GM19438 (cell line): ENCODE data around the gene SETD4.
A peak's percentile ranks its signal among the peaks of the same experiment; 100 is the strongest.
"Not testable (repeated sequence)": the region's sequence is repeated elsewhere in the genome, so short reads cannot be mapped to it uniquely, and the experiment has no call there.

Experiments
- ATAC-seq: cut with Tn5 transposase; IDR thresholded peaks from one replicate; pipeline ENCODE4 v1.9.1; 2021; ENCODE audit warnings: low read depth; ENCODE audit not compliant: unreplicated experiment

Gene SETD4

GRCh38 chr21:36079671-36080070 is 19.3 kb upstream of the SETD4 start:
- no peak for ATAC-seq

- ATAC-seq: no peak
Observed at GRCh38 chr21:36079010-36079649, 18.8 kb upstream of the SETD4 start.

DNA sequence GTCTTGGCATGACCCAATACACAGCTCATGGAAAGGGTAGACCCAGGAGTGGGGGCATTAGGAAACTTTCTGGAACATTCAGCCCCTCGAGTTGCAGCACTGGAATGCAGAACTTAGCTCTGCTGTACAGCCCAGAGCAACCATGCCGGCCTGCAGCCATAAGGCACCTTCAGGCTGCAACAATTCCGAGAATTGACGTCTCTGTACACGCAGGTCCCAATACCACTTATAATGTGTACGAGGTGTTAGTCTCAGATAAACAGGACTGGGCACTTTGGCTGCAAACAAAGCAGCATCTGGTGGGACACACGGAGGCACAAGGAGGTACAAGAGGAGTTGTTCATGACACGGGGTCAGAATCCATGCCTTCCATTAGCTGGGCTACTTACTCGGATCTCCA is 17.4 kb upstream of the SETD4 start:
- no peak for ATAC-seq

DNA sequence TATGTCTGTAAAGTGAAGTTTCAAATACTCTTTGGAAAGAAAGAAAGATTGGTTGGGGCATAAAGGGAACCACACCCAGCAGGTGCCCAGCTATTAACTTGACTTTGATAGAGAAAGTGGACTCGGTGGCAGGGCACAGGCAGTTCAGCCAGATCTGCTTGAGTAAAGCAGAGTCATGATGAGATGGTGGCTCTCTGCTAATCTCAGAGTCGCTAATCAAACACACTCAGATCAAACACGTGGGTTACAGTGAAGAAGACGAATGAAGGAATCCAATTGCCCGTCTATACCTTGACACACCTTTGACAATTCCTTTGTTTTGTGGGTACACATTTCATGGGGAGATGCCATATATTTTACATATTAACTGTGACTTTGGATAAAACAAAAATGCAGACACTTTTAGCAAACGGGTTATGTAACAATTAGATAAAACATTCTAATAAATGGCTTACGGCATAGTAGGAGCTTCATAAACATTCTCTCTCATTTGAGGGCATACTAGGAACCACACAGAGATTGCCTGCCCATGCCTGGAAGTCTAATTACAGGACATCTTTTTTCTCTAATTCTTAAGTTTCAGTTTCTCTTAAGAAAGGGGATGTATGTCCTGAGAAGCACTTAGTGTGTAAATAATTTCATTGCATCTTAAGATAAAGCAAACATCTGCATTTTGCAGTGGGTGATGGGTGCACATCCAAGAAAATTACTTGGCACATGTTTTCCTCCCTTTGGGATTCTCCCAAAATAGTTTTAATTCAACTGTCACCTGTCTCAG is 16.7 kb upstream of the SETD4 start:
- ATAC-seq: no peak

- ATAC-seq: no peak
Observed at GRCh38 chr21:36075953-36076352, 15.6 kb upstream of the SETD4 start.

- ATAC-seq: no peak
Observed at GRCh38 chr21:36075171-36075570, 14.8 kb upstream of the SETD4 start.

- ATAC-seq: not testable (repeated sequence)
Observed at GRCh38 chr21:36073911-36074310, 13.6 kb upstream of the SETD4 start.

DNA sequence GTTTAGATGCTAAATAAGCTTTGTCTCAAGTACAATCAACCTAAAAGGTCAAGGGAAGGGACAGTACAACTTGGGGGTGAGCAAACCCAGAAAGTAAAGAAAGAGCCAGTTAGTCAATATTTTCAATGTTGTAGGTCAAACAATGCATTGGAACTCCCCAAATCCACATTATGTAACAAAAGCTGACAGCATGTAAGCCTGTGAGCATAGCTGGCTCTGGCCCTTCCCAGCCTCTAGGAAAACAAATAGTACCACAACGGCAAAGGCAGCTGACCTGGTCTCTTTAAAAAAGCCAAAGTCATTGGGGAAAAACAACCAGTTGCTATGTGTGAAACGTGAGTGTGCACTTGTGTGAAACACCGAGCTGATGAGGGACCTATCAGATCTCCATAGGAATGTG is 12.9 kb upstream of the SETD4 start:
- ATAC-seq: no peak

GRCh38 chr21:36072453-36073162 is 12.3 kb upstream of the SETD4 start:
- no peak for ATAC-seq

DNA sequence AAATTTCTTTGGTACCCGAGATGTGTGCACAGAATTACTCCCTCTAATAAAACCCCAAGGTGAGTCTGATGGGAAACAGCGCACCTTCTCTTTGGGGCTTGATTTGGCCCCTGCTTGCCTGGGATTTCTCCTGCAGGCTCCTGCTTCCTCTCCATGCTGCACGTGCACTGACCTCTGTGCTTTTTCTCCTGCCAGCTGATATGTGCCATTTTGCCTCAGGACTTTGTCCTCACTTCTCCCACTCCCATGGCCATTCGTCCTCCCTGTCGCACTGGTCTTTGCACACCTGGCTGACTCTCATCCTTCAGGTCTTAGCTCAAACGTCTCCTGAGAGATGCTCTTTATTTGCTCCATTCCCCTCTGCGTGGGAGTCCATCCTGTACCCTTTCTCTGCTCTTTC is 10.7 kb upstream of the SETD4 start:
- ATAC-seq: no peak

GRCh38 chr21:36069713-36070583 is 9.6 kb upstream of the SETD4 start, which contains the start of gene CBR1:
TSS of gene CBR1 (plus strand) at chr21:36070024. CDS start at chr21:36070116, 92 bp downstream.
- ATAC-seq: peak; percentile 96

DNA sequence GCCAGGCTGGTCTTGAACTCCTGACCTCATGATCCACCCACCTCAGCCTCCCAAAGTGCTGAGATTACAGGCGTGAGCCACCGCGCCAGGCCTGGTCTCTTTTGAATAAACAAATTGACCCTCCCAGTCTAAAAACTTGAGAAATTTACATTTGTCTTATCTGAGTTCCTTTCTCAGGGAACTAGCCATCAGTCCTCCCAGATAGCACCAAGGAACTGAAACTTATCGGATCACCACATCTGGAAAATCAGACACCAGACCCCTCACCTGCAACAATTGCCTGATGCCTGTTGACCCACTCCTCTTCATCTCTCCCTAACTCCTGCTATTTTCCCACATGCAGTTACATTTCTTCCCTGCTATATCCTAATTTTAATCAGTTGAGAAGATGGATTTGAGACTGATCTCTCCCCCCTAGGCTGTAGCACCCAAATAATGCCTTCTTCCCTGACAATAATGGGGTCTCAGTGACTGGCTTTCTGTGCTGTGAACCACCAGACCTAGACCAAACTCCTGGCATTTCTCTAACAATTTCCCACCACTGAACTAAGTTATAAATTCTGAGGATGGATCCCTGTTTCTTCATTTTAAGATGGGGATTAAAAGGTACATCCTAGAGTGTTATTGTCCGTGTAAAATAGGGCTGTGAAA is 8.5 kb upstream of the SETD4 start:
- ATAC-seq: no peak

DNA sequence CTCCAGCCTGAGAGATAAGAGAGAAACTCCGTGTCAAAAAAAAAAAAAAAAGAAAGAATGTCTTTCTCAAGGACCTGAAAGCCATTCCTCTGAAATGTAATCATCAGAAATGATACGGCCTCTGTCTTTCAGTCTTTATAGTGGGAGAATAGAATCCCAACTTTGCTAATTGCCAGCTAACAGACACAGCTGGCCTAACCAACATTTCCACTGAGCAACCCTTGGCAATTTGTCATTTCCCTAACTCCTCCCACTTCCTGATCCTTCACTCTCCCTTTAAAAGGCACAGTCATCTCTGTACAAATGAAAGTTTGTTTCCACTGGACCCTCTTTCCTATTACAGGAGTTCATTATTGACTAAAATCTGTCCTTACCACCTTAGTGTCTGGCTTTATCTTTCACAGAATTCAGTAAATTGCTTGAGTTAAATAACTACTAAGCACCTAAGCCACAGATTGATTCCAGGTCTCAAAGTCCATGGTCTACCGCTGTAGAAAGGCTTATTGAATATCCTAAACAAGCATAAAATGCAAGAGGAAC is 5.2 kb upstream of the SETD4 start:
- ATAC-seq: no peak

GRCh38 chr21:36064085-36064460 is 3.7 kb upstream of the SETD4 start:
- no peak for ATAC-seq

- no peak for ATAC-seq
Observed at GRCh38 chr21:36063375-36064084, 3.2 kb upstream of the SETD4 start.

GRCh38 chr21:36061445-36061844 is 1.1 kb upstream of the SETD4 start:
- ATAC-seq: no peak

GRCh38 chr21:36059823-36060158 is 535 bp downstream of the SETD4 start:
- ATAC-seq: peak; percentile 38

DNA sequence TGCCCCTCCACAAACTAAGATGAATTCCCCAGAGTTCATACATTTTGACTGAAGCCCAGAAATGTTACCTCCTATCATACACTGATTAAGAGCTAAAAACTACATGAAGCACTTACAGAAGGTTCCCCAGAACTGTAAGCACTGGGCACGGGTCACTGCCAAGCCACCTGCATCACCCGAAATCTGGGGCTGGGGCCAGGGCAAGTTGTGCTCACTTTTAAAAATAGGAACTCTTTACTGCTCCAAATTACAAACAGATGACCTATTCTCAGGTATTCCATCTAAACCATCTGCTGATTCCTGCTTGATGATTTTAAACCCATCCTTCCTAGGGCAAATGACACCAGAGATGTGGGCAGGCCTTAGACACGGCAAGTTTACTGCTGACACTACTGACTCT is 4.8 kb downstream of the SETD4 start:
- no peak for ATAC-seq

- no peak for ATAC-seq
Observed at GRCh38 chr21:36053715-36054062, 6.6 kb downstream of the SETD4 start.
